HG03060 (cell line): ENCODE measurements around the gene CAMSAP3.
"Not testable (repeated sequence)": the region's sequence is repeated elsewhere in the genome, so short reads cannot be mapped to it uniquely, and the experiment has no call there.

ENCODE experiments used
- ATAC-seq: cut with Tn5 transposase; IDR thresholded peaks from one replicate; pipeline ENCODE4 v1.9.1; 2021; ENCODE audit warnings: low read depth, moderate number of reproducible peaks; ENCODE audit not compliant: unreplicated experiment

Gene CAMSAP3

GRCh38 chr19:7570761-7571160 is 24.9 kb upstream of the CAMSAP3 start:
- ATAC-seq: no peak

GRCh38 chr19:7575434-7576040 is 20.1 kb upstream of the CAMSAP3 start:
- ATAC-seq: no peak

- ATAC-seq: not testable (repeated sequence)
These were observed 18.2 kb upstream of the CAMSAP3 start for GRCh38 chr19:7577422-7577821.

- ATAC-seq: no peak
These were observed 17.5 kb upstream of the CAMSAP3 start for GRCh38 chr19:7578127-7578526.

GRCh38 chr19:7579182-7579581 is 16.5 kb upstream of the CAMSAP3 start:
- no peak for ATAC-seq

- no peak for ATAC-seq
These were observed 13.2 kb upstream of the CAMSAP3 start for GRCh38 chr19:7582446-7582845.

GRCh38 chr19:7589822-7590221 is 5.8 kb upstream of the CAMSAP3 start:
- ATAC-seq: no peak

GRCh38 chr19:7590256-7590655 is 5.4 kb upstream of the CAMSAP3 start:
- ATAC-seq: no peak

- no peak for ATAC-seq
These were observed 711 bp downstream of the CAMSAP3 start for GRCh38 chr19:7596211-7596937.

GRCh38 chr19:7597689-7598088 is 2.0 kb downstream of the CAMSAP3 start:
- no peak for ATAC-seq

GRCh38 chr19:7598180-7598579 is 2.5 kb downstream of the CAMSAP3 start:
- ATAC-seq: no peak

- no peak for ATAC-seq
These were observed 5.1 kb downstream of the CAMSAP3 start for GRCh38 chr19:7600721-7601120.

- no peak for ATAC-seq
These were observed 6.7 kb downstream of the CAMSAP3 start for GRCh38 chr19:7602240-7602934.

GRCh38 chr19:7602935-7603497 is 7.4 kb downstream of the CAMSAP3 start:
- no peak for ATAC-seq

- ATAC-seq: no peak
These were observed 8.3 kb downstream of the CAMSAP3 start for GRCh38 chr19:7603919-7604318.

- no peak for ATAC-seq
These were observed 10.0 kb downstream of the CAMSAP3 start for GRCh38 chr19:7605490-7606222.

- no peak for ATAC-seq
These were observed 10.6 kb downstream of the CAMSAP3 start for GRCh38 chr19:7606289-7606688.

GRCh38 chr19:7607212-7607873 is 11.7 kb downstream of the CAMSAP3 start:
- ATAC-seq: no peak

- no peak for ATAC-seq
These were observed 12.4 kb downstream of the CAMSAP3 start for GRCh38 chr19:7607874-7608560.
